ENCODE results near the gene PSD4. TPM values are rescaled to one million over a fixed set of nuclear protein-coding genes. Genes with fewer than 3 reads are reported as not detected.

The PSD4 gene
- polyA plus RNA-seq, 1 of the 3 experiments (the other 2 are of a cell fraction) = 0.35 TPM

- ChIA-PET CTCF (interaction anchor here (0.6 to 10.2 kb wide), 57 partner anchors 9 to 572 kb away, joined by 3 to 98 read pairs (median 5); partner anchors contain the start of gene IL1RN), POLR2A (interaction anchor here (1.2 kb wide), 1 partner anchor 38 kb away, joined by 3 read pairs; no protein-coding TSS in a partner anchor)
- TF ChIP-seq RXRA (IDR thresholded peaks at IDR 0.05; ENCODE audit: borderline replicate concordance, low read depth) (no peak), YY1 (IDR thresholded peaks at IDR 0.05; ENCODE audit: low read depth) (no peak), NRF1 (IDR thresholded peaks at IDR 0.05; ENCODE audit: low read depth, low read length) (peak; percentile 62), TEAD4 (IDR thresholded peaks at IDR 0.05; ENCODE audit: borderline replicate concordance, insufficient read depth) (no peak), CHD2 (IDR thresholded peaks at IDR 0.05; ENCODE audit: low read length, partially characterized antibody) (no peak), SMC3 (IDR thresholded peaks at IDR 0.05; ENCODE audit: low read depth, low read length) (peak; percentile 43), RCOR1 (IDR thresholded peaks at IDR 0.05; ENCODE audit: low read length) (peak; percentile 47; the same call in 1 of the 2 replicates), RAD21 (IDR thresholded peaks at IDR 0.05; ENCODE audit: low read length) (peak; percentile 36), TCF12 (IDR thresholded peaks at IDR 0.05) (no peak), MXI1 (IDR thresholded peaks at IDR 0.05; ENCODE audit: low read depth, low read length) (peak; percentile 85), USF2 (IDR thresholded peaks at IDR 0.05; ENCODE audit: borderline replicate concordance, low read depth, low read length) (no peak), MAX (IDR thresholded peaks at IDR 0.05; ENCODE audit: low read depth) (peak; percentile 91), PBX3 (IDR thresholded peaks at IDR 0.05) (no peak), CTCF (IDR thresholded peaks at IDR 0.05) (peak; percentile 83), NFIC (IDR thresholded peaks at IDR 0.05; ENCODE audit: borderline replicate concordance) (no peak), IRF3 (IDR thresholded peaks at IDR 0.05; ENCODE audit: low read depth, low read length) (no peak), ELF1 (IDR thresholded peaks at IDR 0.05) (no peak), FOSL2 (IDR thresholded peaks at IDR 0.05; ENCODE audit: borderline replicate concordance, low read depth) (no peak)
- 0% methylated on average over 8 of the region's 79 CpGs for WGBS (ENCODE audit: low lambda C conversion rate)
- Histone ChIP-seq H3K9me2 (no peaks in the 10 kb centered on the region), H3K27ac (ENCODE audit: low read depth in 2 of 2, low read length in 1 of 2) (no peak overlapping the region; a peak in 1 of 4 replicates), H3K36me3 (replicated peaks in 1 of 2; ENCODE audit: control insufficient read depth in 1 of 2, insufficient read depth in 2 of 2, low read length in 1 of 2) (no peaks in the 10 kb centered on the region), H3K79me2 (ENCODE audit: insufficient read depth) (no peaks in the 10 kb centered on the region), H3K9ac (peak overlapping the region; percentile 44; the same call in 1 of the 2 replicates), H3K9me3 (no peaks in the 10 kb centered on the region), H3K4me3 (ENCODE audit: low read depth in 2 of 2, low read length in 1 of 2) (peak overlapping the region; percentile 66 to 81), H3F3A (replicated peaks; ENCODE audit: insufficient read depth) (no peaks in the 10 kb centered on the region), H3K4me1 (ENCODE audit: control insufficient read depth in 1 of 2, insufficient read depth in 2 of 2, low read depth in 1 of 2, low read length in 1 of 2) (no peaks in the 10 kb centered on the region; a peak in 1 of 4 replicates), H3K4me2 (peak overlapping the region; percentile 88), H3K27me3 (ENCODE audit: insufficient read depth) (peaks cover 10% of the 10 kb centered on the region; the same call in 1 of the 2 replicates), H4K20me1 (ENCODE audit: insufficient read depth) (no peaks in the 10 kb centered on the region), H2AFZ (ENCODE audit: low read depth) (peak overlapping the region; percentile 88)
- DNase-seq = peak; percentile 95
These were observed 25.2 kb downstream of the PSD4 start for GRCh38 chr2:113198790-113199612.

Measured in SK-N-SH (cell line).